HG02938 (cell line): Measurements from ENCODE around the gene DPEP2.
"Not testable (repeated sequence)": the region's sequence is repeated elsewhere in the genome, so short reads cannot be mapped to it uniquely, and the experiment has no call there.

ENCODE experiments used
- ATAC-seq: cut with Tn5 transposase; IDR thresholded peaks from one replicate; pipeline ENCODE4 v1.9.1; 2021; ENCODE audit warnings: mild to moderate bottlenecking, moderate library complexity; ENCODE audit not compliant: unreplicated experiment

DPEP2 gene

DNA sequence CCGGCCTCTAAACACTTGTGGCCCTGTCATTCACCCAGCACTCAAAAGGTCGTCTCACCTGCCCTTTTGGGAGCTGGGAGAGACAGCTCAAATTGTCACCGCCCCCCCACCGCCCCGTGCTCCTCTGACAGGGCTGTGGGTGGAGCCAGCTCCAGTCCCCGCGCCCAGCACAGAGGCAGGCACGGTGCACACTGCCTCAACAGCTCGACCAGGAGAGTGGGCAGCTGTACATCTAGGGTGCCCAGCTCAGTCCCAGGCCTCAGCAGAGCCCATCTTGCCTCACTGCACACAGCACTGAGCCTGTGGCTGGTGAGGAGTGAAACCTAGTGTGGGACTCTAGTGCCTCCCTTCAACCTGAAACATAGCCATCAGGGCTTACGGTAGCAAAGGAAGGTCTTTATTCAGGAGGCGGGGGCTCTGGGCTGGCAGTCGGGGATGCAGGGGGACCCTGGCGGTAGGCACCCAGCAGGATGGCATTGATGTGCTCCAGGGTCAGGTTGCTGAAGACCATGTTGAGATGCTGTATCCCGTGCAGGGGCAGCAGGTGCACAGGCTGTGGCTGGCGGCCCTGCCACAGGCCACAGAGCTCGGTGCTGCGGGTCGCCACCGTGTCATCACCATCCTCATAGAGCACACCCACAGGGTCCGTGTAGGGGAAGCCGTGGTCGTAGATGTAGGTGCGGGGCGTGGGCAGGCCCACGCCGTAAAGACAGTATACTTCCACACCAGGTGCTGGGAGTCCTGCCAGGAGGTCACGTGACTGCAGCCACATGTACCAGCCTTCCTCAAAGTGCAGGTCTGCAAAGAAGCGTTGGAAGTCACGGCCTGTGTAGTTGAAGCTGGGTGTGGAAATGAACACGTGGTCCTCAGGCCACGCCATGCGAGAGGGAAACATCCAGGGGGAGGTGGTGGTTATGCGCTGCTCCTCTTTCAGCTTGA, 59.5 kb downstream of the DPEP2 start:
- no peak for ATAC-seq

DNA sequence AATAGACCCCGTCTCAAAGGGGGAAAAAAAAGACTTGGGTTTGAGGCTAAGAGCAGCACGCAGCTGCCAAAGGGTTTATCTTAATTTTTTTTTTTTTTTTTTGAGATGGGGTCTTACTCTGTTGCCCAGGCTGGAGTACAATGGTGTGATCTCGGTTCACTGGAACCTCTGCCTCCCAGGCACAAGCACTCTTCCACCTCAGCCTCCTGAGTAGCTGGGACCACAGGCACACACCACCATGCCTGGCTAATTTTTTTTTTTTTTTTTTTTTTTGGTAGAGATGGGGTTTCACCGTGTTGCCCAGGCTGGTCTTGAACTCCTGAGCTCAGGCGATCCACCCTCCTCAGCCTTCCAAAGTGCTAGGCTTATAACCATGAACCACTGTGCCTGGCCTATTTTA, 61.6 kb downstream of the DPEP2 start:
- not testable (repeated sequence) for ATAC-seq
